Osteoblast (primary cell): ENCODE data around the gene TLL2. TPM values are rescaled to one million over a fixed set of nuclear protein-coding genes. Genes with fewer than 3 reads are reported as not detected.

ENCODE experiments used
- DNase-seq: peaks from one replicate; pipeline ENCODE4 v3.0.0; 2011; ENCODE audit warnings: low spot score, mixed read lengths; ENCODE audit not compliant: insufficient read length; ENCODE audit errors: missing footprints
- H2AFZ ChIP-seq: 2 replicates; pipeline ENCODE4 v1.6.0; 2011; ENCODE audit warnings: mild to moderate bottlenecking, low read length
- H3K27ac ChIP-seq: 2 replicates; pipeline ENCODE4 v1.5.1; 2011; ENCODE audit warnings: mild to moderate bottlenecking, low read depth, low read length, moderate library complexity
- H3K27me3 ChIP-seq: 2 replicates; pipeline ENCODE4 v1.6.0; 2012; ENCODE audit warnings: mild to moderate bottlenecking, control low read depth, inconsistent platforms, low read length, moderate library complexity; ENCODE audit not compliant: insufficient read depth
- H3K36me3 ChIP-seq: 2 replicates; pipeline ENCODE4 v1.5.1; 2011; ENCODE audit warnings: mild to moderate bottlenecking, low read length, control low read depth, moderate library complexity; ENCODE audit not compliant: insufficient read depth
- H3K4me1 ChIP-seq: 2 replicates; pipeline ENCODE4 v1.5.1; 2011; ENCODE audit warnings: mild to moderate bottlenecking, low read length, control low read depth, moderate library complexity; ENCODE audit not compliant: insufficient read depth
- H3K4me2 ChIP-seq: 2 replicates; pipeline ENCODE4 v1.6.0; 2011; ENCODE audit warnings: mild to moderate bottlenecking, low read length; ENCODE audit not compliant: insufficient read depth
- H3K4me3 ChIP-seq: fragments of 200-600 bp; sonication (generic); 3 replicates; pipeline ENCODE4 v1.5.1; 2012; ENCODE audit warnings: mild to moderate bottlenecking, low read length, inconsistent platforms; ENCODE audit not compliant: insufficient read depth
- H3K79me2 ChIP-seq: 2 replicates; pipeline ENCODE4 v1.6.0; 2012; ENCODE audit warnings: mild to moderate bottlenecking, low read length, control low read depth, inconsistent platforms; ENCODE audit not compliant: insufficient read depth
- H3K9me3 ChIP-seq: 2 replicates; pipeline ENCODE4 v1.5.1; 2011; ENCODE audit warnings: low read depth, low read length, control low read depth
- H4K20me1 ChIP-seq: 2 replicates; pipeline ENCODE4 v1.6.0; 2012; ENCODE audit warnings: mild to moderate bottlenecking, low read length, control low read depth; ENCODE audit not compliant: insufficient read depth
- total RNA-seq: library from RNA; depleted of rRNA; stranded (reverse); fragments of >200 nt; gene quantifications from 2 replicates; pipeline ENCODE4 v1.2.3, GENCODE V29; 2012
- TF ChIP-seq, protein P1 (sequence below): IDR thresholded peaks from 2 replicates; pipeline ENCODE4 v1.5.1; 2011; ENCODE audit warnings: mild to moderate bottlenecking, low read depth, low read length, moderate library complexity; ENCODE audit errors: extremely low read depth

Gene TLL2
- total RNA-seq, 1 donor, result 0.36 TPM

DNA sequence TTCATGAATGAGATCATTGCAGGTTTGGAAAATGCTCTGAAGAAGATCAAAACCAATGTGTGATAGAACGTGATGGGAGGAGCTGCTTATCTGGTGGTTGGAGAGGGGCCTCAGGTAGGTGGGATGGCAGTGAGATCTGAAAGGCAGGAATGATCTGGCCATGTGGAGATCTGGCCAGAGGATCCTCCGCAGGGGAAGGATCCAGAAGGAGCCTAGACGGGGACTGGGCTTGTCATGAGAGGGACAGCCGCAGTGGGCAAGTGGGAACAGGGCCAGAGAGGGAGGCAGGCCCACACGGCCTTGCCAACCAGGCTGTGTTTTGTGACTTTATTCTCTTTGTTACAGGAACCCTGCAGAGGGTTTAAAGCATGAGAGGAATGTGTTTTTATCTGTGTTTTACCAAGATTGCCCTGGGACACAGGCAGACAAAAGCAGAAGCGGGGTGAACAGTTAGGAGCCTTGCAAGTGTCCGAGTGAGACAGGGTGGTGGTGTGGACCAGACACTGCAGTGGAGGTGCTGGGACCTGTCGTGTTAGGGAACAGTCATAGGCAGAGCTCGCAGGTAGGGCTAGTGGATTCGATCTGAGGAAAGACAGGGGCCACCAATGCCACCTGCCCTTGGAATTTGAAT is 66.6 kb downstream of the TLL2 start:
- Histone ChIP-seq H3K27ac (no peak overlapping the region), H3K27me3 (no peaks in the 10 kb centered on the region), H3K9me3 (no peaks in the 10 kb centered on the region), H3K4me3 (no peak overlapping the region), H3K4me1 (no peaks in the 10 kb centered on the region), H3K79me2 (no peaks in the 10 kb centered on the region), H2AFZ (no peak overlapping the region), H3K36me3 (no peaks in the 10 kb centered on the region), H3K4me2 (no peak overlapping the region), H4K20me1 (no peaks in the 10 kb centered on the region)
- TF ChIP-seq, protein P1, sequence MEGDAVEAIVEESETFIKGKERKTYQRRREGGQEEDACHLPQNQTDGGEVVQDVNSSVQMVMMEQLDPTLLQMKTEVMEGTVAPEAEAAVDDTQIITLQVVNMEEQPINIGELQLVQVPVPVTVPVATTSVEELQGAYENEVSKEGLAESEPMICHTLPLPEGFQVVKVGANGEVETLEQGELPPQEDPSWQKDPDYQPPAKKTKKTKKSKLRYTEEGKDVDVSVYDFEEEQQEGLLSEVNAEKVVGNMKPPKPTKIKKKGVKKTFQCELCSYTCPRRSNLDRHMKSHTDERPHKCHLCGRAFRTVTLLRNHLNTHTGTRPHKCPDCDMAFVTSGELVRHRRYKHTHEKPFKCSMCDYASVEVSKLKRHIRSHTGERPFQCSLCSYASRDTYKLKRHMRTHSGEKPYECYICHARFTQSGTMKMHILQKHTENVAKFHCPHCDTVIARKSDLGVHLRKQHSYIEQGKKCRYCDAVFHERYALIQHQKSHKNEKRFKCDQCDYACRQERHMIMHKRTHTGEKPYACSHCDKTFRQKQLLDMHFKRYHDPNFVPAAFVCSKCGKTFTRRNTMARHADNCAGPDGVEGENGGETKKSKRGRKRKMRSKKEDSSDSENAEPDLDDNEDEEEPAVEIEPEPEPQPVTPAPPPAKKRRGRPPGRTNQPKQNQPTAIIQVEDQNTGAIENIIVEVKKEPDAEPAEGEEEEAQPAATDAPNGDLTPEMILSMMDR, result no peak
- no peak for DNase-seq

DNA sequence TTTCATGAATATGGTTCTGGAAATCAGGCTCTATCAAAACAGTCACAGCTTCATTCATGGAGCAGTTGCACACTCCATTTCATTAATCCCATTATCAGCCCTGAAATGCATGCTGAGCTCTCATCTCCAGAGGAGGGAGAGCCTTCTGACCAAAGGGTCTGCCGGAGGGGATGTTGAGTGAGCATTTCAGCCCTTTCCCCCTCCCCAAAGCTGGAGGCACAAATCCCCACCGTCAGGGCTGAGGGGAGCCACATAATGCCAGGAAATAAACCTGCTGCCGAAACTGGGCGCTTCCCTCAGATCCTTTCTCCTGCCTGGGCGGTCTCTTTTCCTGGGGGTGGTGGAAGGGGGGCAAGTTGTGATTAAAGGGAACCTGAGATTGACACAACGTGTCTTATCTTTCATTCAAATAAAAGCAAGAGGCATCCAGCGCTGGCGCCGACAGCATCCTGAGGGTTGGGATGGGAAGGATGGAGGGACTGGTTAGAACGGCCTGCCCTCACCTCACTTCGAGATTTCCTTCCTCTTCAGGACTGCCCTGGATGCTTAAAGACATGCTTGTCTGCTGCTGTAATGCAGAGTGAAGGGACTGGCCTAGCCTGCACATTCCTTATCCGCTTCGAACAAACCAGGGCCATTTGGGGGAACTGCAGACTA is 71.6 kb downstream of the TLL2 start:
- no peak for DNase-seq
- TF ChIP-seq, protein P1, result no peak

DNA sequence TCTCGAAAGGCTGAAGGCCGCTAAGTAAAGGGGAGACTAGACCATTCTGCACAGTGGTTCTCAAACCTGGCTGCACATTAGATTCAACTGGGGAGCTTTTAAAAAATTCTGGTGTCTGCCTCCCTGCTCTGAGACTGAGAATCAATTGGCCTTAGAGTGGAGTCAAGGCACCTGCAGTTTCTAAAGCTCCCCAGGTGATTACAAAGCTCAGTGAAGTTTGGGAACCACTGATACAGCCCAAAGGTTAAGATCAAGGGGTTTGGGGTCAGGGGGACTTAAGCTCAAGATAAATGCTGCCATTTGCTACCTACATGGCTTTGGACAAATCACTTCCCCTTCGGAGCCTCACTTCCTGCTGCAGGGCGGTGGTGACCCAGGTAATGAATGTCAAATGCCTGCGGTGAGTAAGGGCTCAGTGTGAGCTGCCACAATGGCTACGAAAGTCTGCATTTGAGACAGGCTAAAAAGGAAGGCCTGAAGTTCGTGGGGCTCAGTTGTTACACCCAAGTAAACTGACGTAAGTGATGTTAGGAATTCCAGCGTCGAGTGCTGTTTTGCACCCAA is 72.3 kb downstream of the TLL2 start:
- Histone ChIP-seq H2AFZ (no peak overlapping the region), H3K9me3 (no peaks in the 10 kb centered on the region), H3K4me3 (no peak overlapping the region), H3K4me2 (no peak overlapping the region), H3K36me3 (no peaks in the 10 kb centered on the region), H3K27me3 (no peaks in the 10 kb centered on the region), H4K20me1 (no peaks in the 10 kb centered on the region), H3K27ac (no peak overlapping the region), H3K4me1 (no peaks in the 10 kb centered on the region), H3K79me2 (no peaks in the 10 kb centered on the region)
- DNase-seq, result no peak
- TF ChIP-seq, protein P1, result no peak

More for the DNA sequence above, 71.6 kb downstream of the TLL2 start:
- Histone ChIP-seq H3K36me3 (no peaks in the 10 kb centered on the region), H3K79me2 (no peaks in the 10 kb centered on the region), H2AFZ (no peak overlapping the region), H3K4me2 (no peak overlapping the region), H3K4me1 (no peaks in the 10 kb centered on the region), H3K27me3 (no peaks in the 10 kb centered on the region), H3K4me3 (no peak overlapping the region), H4K20me1 (no peaks in the 10 kb centered on the region), H3K9me3 (no peaks in the 10 kb centered on the region), H3K27ac (no peak overlapping the region)
